HCT116 (cell line): ENCODE results near the gene BTBD16.

ENCODE experiments used
- EGR1 ChIP-seq: IDR thresholded peaks from 2 replicates; pipeline ENCODE4 v1.6.1; 2012; ENCODE audit warnings: low read depth
- EZH2 ChIP-seq: fragments of 200-600 bp; sonication (generic); IDR thresholded peaks from 2 replicates; pipeline ENCODE4 v1.6.1; 2017; ENCODE audit warnings: antibody characterized with exemption, mixed run types
- POLR2A ChIP-seq: IDR thresholded peaks from 2 replicates; pipeline ENCODE4 v1.7.0; 2011; ENCODE audit warnings: borderline replicate concordance; ENCODE audit not compliant: insufficient read depth, insufficient read length; ENCODE audit errors: extremely low read depth
- TF ChIP-seq, protein P1 (sequence below): IDR thresholded peaks from 2 replicates; pipeline ENCODE4 v1.6.1; 2012

DNA sequence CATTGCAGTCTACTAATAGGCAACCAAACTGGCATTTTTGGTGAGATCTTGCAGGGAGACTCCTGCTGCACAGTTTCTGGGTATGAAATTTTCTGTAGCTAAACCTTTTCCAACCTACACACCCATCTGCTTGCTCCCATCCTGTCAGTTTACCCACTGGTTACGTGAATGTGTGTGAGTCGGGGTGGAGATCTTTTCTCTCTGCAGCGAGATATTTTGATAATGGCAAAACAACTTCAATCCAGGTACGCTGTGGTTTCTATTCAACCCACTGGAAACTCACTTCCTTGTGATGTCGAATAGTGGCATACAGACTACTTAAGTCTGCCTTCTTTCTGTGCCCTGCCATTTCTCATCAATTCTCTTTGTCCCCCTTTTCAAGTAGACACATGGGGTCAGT, 107.9 kb downstream of the BTBD16 start:
- TF ChIP-seq EZH2 (no peak), EGR1 (no peak), POLR2A (no peak)
- TF ChIP-seq, protein P1, sequence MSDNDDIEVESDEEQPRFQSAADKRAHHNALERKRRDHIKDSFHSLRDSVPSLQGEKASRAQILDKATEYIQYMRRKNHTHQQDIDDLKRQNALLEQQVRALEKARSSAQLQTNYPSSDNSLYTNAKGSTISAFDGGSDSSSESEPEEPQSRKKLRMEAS = no peak
